A673 (cell line): ENCODE results near the gene TMEM214.

Experiments
- EZH2 ChIP-seq: fragments of 200-600 bp; sonication (generic); IDR thresholded peaks from 2 replicates; pipeline ENCODE4 v1.6.1; 2017; ENCODE audit warnings: borderline replicate concordance, low read depth, mild to moderate bottlenecking, mixed read lengths, antibody characterized with exemption, low read length; ENCODE audit not compliant: poor library complexity, severe bottlenecking
- TF ChIP-seq, protein P1 (sequence below): fragments of 300-800, 200-600 bp; sonication (generic); conservative IDR thresholded peaks from 2 replicates; pipeline ENCODE4 v1.5.1; 2017; ENCODE audit warnings: low read depth, mild to moderate bottlenecking, antibody characterized with exemption, low read length, moderate library complexity, mixed read lengths

DNA sequence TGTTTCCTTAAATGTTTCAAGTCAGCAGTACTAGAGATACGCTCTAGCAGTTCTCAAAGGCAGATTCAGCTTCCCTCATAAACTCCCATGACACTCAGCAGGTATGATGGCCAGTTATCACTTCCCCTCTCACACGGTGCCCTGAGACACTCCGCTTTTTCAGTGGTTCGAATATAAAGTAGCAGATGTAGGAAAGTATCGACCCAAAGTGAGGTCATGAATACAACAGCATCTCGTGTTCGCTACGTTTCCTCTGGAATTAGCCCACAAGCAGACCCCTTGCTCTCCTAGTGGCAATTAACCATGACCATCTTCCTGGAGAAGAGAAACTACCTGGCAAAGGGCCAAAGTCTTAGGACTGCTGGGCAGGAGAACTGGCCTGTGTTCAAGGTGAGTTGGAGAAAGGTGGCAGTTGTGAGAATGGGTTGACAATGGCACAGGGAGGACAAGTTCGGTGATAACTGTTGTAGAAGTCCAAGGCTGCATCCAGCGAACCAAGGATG, 9.4 kb downstream of the TMEM214 start:
- TF ChIP-seq, protein P1, sequence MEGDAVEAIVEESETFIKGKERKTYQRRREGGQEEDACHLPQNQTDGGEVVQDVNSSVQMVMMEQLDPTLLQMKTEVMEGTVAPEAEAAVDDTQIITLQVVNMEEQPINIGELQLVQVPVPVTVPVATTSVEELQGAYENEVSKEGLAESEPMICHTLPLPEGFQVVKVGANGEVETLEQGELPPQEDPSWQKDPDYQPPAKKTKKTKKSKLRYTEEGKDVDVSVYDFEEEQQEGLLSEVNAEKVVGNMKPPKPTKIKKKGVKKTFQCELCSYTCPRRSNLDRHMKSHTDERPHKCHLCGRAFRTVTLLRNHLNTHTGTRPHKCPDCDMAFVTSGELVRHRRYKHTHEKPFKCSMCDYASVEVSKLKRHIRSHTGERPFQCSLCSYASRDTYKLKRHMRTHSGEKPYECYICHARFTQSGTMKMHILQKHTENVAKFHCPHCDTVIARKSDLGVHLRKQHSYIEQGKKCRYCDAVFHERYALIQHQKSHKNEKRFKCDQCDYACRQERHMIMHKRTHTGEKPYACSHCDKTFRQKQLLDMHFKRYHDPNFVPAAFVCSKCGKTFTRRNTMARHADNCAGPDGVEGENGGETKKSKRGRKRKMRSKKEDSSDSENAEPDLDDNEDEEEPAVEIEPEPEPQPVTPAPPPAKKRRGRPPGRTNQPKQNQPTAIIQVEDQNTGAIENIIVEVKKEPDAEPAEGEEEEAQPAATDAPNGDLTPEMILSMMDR: no peak
- no peak for TF ChIP-seq EZH2
